GM10248 (cell line): ENCODE data around the gene CTNND1.

Source experiments
- CTCF ChIA-PET: fragments of 300-600 bp; sonication (Branson Sonifier 250); formaldehyde crosslinking; extraction: SDS; loops from one replicate; lab custom pipeline; 2021; ENCODE audit warnings: antibody characterized with exemption; lab: Yijun Ruan, JAX
- POLR2A ChIA-PET: fragments of 350-650 bp; sonication (Branson Sonifier 250); formaldehyde crosslinking; extraction: SDS; loops from one replicate; lab custom pipeline; 2020; ENCODE audit warnings: antibody characterized with exemption; lab: Yijun Ruan, JAX
- DNase-seq: peaks from one replicate; pipeline ENCODE4 v3.0.0; 2012; ENCODE audit errors: extremely low spot score
- CTCF ChIP-seq: IDR thresholded peaks from 2 replicates; pipeline ENCODE4 v1.5.1; 2012; ENCODE audit warnings: mild to moderate bottlenecking, low read depth; ENCODE audit errors: extremely low read depth, missing control alignments, control extremely low read depth

The CTNND1 gene

GRCh38 chr11:57776577-57777210 lies 15.1 kb downstream of the CTNND1 start:
- ChIA-PET CTCF (interaction anchor here (0.7 to 3.9 kb wide), 3 partner anchors 11 to 17 kb away, joined by 3 to 23 read pairs (median 3); no protein-coding TSS in a partner anchor), POLR2A (interaction anchor here (0.5 kb wide), 1 partner anchor 74 kb away, joined by 6 read pairs; no protein-coding TSS in a partner anchor)
- no peak for TF ChIP-seq CTCF
- DNase-seq, result no peak

GRCh38 chr11:57777969-57778317 lies 16.3 kb downstream of the CTNND1 start:
- CTCF ChIA-PET, result interaction anchor here (0.9 to 3.9 kb wide), 2 partner anchors 12 to 15 kb away, joined by 3 to 23 read pairs; no protein-coding TSS in a partner anchor
- TF ChIP-seq CTCF, result no peak
- POLR2A ChIA-PET, result interaction anchor here (1.3 kb wide), 1 partner anchor 14 kb away, joined by 3 read pairs; no protein-coding TSS in a partner anchor
- no peak for DNase-seq

- CTCF ChIA-PET, result interaction anchor here (0.8 to 4.9 kb wide), 5 partner anchors 8 to 23 kb away, joined by 3 to 29 read pairs (median 6); no protein-coding TSS in a partner anchor
- no peak for TF ChIP-seq CTCF
- POLR2A ChIA-PET, result interaction anchor here (1.3 kb wide), 1 partner anchor 14 kb away, joined by 3 read pairs; no protein-coding TSS in a partner anchor
- DNase-seq, result no peak
These were observed 16.9 kb downstream of the CTNND1 start for GRCh38 chr11:57778318-57779037.

- ChIA-PET POLR2A (no interaction called here), CTCF (interaction anchor here (1.4 to 4.9 kb wide), 5 partner anchors 9 to 28 kb away, joined by 5 to 29 read pairs (median 7); partner anchors contain the start of gene BTBD18)
- DNase-seq, result no peak
- TF ChIP-seq CTCF, result no peak
These were observed 17.7 kb downstream of the CTNND1 start for GRCh38 chr11:57779276-57779675.

GRCh38 chr11:57781529-57781943 lies 19.9 kb downstream of the CTNND1 start:
- no peak for TF ChIP-seq CTCF
- POLR2A ChIA-PET, result no interaction called here
- DNase-seq, result no peak
- CTCF ChIA-PET, result interaction anchor here (1.0 to 4.9 kb wide), 3 partner anchors 16 to 23 kb away, joined by 3 to 29 read pairs (median 3); no protein-coding TSS in a partner anchor

- DNase-seq, result peak; percentile 28
These were observed 23.5 kb downstream of the CTNND1 start for GRCh38 chr11:57785072-57785471.

More at GRCh38 chr11:57785072-57785471, 23.5 kb downstream of the CTNND1 start:
- ChIA-PET POLR2A (interaction anchor here (1.1 to 2.0 kb wide), 2 partner anchors 41 to 43 kb away, joined by 3 to 8 read pairs; partner anchors contain the start of gene SELENOH), CTCF (interaction anchor here (1.0 to 7.0 kb wide), 4 partner anchors 15 to 141 kb away, joined by 3 to 57 read pairs (median 4); partner anchors contain the start of gene CTNND1)
- no peak for TF ChIP-seq CTCF
